Measurements from ENCODE around the gene DOK7.

DNA sequence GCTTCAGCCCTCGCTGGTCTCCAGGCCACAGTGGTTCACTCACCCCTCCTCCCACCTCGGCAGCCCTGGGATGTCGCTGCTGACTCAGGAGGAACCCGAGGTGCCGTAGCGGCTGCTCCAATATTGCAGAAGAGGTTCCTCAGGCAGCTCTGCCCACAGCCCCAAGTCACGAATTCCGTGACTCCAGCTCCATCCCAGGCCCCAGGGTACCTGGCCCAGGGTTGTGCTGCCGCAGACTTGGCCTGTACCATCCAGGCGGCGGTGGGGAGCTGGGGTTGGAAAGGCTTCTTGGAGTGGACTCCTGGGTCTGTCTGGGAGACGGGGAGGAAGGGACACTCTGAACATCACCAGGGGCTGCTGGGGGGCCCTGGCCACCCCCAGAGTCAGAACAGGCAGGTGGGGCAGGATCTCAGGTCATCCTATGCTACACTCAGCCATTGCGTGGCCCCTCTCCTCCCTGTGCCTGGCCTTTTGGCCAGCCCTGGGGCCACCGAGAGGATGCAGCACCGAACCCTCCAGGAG, 22.1 kb upstream of the DOK7 start:
- TF ChIP-seq, protein P1, sequence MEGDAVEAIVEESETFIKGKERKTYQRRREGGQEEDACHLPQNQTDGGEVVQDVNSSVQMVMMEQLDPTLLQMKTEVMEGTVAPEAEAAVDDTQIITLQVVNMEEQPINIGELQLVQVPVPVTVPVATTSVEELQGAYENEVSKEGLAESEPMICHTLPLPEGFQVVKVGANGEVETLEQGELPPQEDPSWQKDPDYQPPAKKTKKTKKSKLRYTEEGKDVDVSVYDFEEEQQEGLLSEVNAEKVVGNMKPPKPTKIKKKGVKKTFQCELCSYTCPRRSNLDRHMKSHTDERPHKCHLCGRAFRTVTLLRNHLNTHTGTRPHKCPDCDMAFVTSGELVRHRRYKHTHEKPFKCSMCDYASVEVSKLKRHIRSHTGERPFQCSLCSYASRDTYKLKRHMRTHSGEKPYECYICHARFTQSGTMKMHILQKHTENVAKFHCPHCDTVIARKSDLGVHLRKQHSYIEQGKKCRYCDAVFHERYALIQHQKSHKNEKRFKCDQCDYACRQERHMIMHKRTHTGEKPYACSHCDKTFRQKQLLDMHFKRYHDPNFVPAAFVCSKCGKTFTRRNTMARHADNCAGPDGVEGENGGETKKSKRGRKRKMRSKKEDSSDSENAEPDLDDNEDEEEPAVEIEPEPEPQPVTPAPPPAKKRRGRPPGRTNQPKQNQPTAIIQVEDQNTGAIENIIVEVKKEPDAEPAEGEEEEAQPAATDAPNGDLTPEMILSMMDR (IDR thresholded peaks at IDR 0.05; ENCODE audit: borderline replicate concordance, extremely low read depth, low read length, poor library complexity, severe bottlenecking): no peak
- no peak for TF ChIP-seq EZH2 (IDR thresholded peaks at IDR 0.05; ENCODE audit: borderline replicate concordance, low read depth, low read length, severe bottlenecking)
